Measurements from ENCODE around the gene FAM184B. TPM values are rescaled to one million over a fixed set of nuclear protein-coding genes. Genes with fewer than 3 reads are reported as not detected.

The FAM184B gene
- total RNA-seq, 1 donor, result not detected

DNA sequence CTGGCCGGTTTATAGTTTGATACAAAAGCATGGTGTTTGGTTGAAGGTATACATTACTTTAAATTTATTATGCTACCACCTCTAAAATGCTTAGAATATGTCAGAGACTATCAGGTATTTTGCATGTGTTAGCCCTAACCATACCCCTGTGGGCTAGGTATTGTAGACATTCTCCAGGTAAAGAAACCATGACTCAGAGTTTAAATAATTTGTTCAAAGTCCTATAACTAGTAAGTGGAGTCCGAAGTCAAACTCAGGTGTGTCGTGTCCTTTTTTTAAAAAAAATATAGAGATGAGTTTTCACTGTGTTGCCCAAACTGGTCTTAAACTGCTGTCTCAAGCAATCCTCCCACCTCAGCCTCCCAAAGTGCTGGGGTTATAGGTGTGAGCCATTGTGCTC is 192.1 kb downstream of the FAM184B start:
- Histone ChIP-seq H3K4me3 (ENCODE audit: insufficient read depth, low read length) (no peak overlapping the region), H3K27me3 (ENCODE audit: insufficient read depth, low read length) (no peaks in the 10 kb centered on the region), H2AFZ (ENCODE audit: low read length) (no peak overlapping the region), H3K27ac (ENCODE audit: low read depth, low read length) (no peak overlapping the region), H3K36me3 (ENCODE audit: insufficient read depth, low read length) (peaks cover 46% of the 10 kb centered on the region), H3K9me3 (ENCODE audit: low read depth, low read length) (no peaks in the 10 kb centered on the region), H3K4me1 (ENCODE audit: insufficient read depth, low read length) (no peaks in the 10 kb centered on the region), H3K79me2 (ENCODE audit: insufficient read depth, low read length) (no peaks in the 10 kb centered on the region), H3K4me2 (ENCODE audit: insufficient read depth, low read length) (no peak overlapping the region), H4K20me1 (ENCODE audit: insufficient read depth, low read length) (no peaks in the 10 kb centered on the region)
- no peak for DNase-seq (ENCODE audit: insufficient read length, low spot score, missing footprints)
- TF ChIP-seq, protein P1, sequence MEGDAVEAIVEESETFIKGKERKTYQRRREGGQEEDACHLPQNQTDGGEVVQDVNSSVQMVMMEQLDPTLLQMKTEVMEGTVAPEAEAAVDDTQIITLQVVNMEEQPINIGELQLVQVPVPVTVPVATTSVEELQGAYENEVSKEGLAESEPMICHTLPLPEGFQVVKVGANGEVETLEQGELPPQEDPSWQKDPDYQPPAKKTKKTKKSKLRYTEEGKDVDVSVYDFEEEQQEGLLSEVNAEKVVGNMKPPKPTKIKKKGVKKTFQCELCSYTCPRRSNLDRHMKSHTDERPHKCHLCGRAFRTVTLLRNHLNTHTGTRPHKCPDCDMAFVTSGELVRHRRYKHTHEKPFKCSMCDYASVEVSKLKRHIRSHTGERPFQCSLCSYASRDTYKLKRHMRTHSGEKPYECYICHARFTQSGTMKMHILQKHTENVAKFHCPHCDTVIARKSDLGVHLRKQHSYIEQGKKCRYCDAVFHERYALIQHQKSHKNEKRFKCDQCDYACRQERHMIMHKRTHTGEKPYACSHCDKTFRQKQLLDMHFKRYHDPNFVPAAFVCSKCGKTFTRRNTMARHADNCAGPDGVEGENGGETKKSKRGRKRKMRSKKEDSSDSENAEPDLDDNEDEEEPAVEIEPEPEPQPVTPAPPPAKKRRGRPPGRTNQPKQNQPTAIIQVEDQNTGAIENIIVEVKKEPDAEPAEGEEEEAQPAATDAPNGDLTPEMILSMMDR (IDR thresholded peaks at IDR 0.05; ENCODE audit: extremely low read depth, low read depth, low read length), result no peak

DNA sequence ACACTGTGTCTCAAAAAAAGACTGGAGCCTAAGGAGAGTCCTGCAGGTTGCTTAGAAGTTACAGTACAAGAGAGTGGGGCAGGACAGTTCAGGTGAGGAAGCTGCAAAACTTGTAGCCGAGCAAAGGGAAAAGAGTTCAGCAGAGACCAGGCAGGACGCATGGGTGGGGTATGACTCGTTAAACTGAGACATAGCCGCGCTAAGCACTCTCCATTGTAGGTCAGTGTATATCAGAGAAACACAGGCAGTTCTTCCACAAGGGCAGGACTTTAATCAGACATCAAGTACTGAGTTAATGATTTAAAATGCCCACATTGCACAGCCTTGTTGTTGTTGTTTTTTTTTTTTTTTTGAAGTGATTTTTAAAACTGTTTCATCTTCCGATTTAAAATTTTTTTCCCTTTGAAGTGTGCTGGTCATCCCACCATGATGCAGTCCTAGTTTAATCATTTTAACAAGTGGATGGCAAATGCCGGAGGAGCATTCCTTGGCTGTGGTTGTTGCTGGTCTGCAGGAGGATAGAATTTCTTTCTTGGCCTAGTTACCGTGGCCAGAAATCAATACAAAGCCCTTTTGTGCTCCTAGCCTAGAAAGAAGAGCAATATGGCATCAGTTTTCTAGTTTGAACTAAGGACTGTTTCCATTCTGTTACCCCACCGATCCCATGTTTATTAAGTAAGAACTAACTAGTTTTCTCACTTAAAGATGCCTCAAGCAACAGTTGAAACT is 194.2 kb downstream of the FAM184B start:
- no peaks in the 10 kb centered on the region for H3K9me3 ChIP-seq (ENCODE audit: low read depth, low read length)
- no peak for DNase-seq (ENCODE audit: insufficient read length, low spot score, missing footprints)
- no peak overlapping the region for H3K27ac ChIP-seq (ENCODE audit: low read depth, low read length)
- H3K4me2 ChIP-seq (ENCODE audit: insufficient read depth, low read length), result no peak overlapping the region
- no peaks in the 10 kb centered on the region for H3K79me2 ChIP-seq (ENCODE audit: insufficient read depth, low read length)
- H3K27me3 ChIP-seq (ENCODE audit: insufficient read depth, low read length), result no peaks in the 10 kb centered on the region
- H3K4me3 ChIP-seq (ENCODE audit: insufficient read depth, low read length), result no peak overlapping the region
- H3K36me3 ChIP-seq (ENCODE audit: insufficient read depth, low read length), result peaks cover 66% of the 10 kb centered on the region
- no peak overlapping the region for H2AFZ ChIP-seq (ENCODE audit: low read length)
- TF ChIP-seq, protein P1 (IDR thresholded peaks at IDR 0.05; ENCODE audit: extremely low read depth, low read depth, low read length), result no peak
- no peaks in the 10 kb centered on the region for H3K4me1 ChIP-seq (ENCODE audit: insufficient read depth, low read length)
- no peaks in the 10 kb centered on the region for H4K20me1 ChIP-seq (ENCODE audit: insufficient read depth, low read length)

DNA sequence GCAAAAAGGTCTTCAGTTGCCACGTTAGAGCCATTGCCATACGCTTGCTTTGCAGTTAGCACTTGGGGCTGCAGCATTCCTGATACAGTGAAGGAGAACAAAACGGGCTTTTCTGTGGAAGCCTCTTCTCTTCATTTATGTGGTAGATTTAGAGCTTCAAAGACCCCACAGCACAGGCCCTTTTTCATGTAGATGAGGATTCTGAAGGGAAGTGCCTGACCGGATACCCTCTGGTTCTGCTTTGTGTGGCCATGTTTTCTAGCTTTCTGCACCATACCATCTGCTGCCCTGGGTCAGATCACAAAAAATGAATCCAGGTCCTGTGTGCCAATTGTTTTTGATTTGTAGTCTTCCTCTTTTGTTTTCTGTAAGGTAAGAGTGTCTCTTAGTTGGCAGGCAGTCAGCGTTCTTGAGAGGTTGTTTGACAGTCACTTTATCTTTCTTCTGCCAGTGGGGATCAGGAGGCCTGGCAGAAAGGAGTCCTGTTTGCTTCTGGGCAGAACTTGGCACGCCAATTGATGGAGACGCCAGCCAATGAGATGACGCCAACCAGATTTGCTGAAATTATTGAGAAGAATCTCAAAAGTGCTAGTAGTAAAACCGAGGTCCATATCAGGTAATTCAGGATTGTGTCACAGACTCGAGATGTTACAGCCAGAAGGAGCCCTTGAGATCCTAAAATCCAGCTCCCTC is 196.8 kb downstream of the FAM184B start:
- Histone ChIP-seq H3K27ac (ENCODE audit: low read depth, low read length) (no peak overlapping the region), H3K36me3 (ENCODE audit: insufficient read depth, low read length) (peaks cover 70% of the 10 kb centered on the region), H3K4me3 (ENCODE audit: insufficient read depth, low read length) (no peak overlapping the region), H3K4me1 (ENCODE audit: insufficient read depth, low read length) (peaks cover 12% of the 10 kb centered on the region), H3K79me2 (ENCODE audit: insufficient read depth, low read length) (no peaks in the 10 kb centered on the region), H4K20me1 (ENCODE audit: insufficient read depth, low read length) (no peaks in the 10 kb centered on the region), H3K27me3 (ENCODE audit: insufficient read depth, low read length) (no peaks in the 10 kb centered on the region), H3K4me2 (ENCODE audit: insufficient read depth, low read length) (no peak overlapping the region), H2AFZ (ENCODE audit: low read length) (no peak overlapping the region), H3K9me3 (ENCODE audit: low read depth, low read length) (no peaks in the 10 kb centered on the region)
- no peak for DNase-seq (ENCODE audit: insufficient read length, low spot score, missing footprints)
- TF ChIP-seq, protein P1 (IDR thresholded peaks at IDR 0.05; ENCODE audit: extremely low read depth, low read depth, low read length), result no peak

DNA sequence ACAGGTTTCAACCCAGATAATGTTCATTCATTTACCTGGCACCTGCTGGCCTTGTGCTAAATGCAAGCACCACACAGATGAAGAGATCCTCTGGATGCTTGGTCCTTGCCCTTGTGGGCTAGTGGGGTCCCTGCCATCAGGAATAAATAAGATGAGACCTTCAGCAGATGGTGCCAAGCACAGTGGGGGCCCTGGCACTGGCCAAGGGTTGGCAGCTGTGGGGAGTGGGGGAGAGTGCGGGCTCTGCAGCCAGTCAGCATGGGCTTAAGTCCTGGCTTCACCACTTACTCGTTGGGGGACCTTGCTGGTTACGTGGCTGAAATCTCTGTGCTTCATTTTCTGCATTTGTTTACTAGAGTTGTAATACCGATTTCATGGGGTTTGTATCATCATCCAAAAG is 197.5 kb downstream of the FAM184B start:
- no peak overlapping the region for H2AFZ ChIP-seq (ENCODE audit: low read length)
- no peak for DNase-seq (ENCODE audit: insufficient read length, low spot score, missing footprints)
- H3K27me3 ChIP-seq (ENCODE audit: insufficient read depth, low read length), result no peaks in the 10 kb centered on the region
- H3K9me3 ChIP-seq (ENCODE audit: low read depth, low read length), result no peaks in the 10 kb centered on the region
- TF ChIP-seq, protein P1 (IDR thresholded peaks at IDR 0.05; ENCODE audit: extremely low read depth, low read depth, low read length), result no peak
- H3K36me3 ChIP-seq (ENCODE audit: insufficient read depth, low read length), result peaks cover 64% of the 10 kb centered on the region
- no peak overlapping the region for H3K4me3 ChIP-seq (ENCODE audit: insufficient read depth, low read length)
- peaks cover 12% of the 10 kb centered on the region for H3K4me1 ChIP-seq (ENCODE audit: insufficient read depth, low read length)
- no peak overlapping the region for H3K27ac ChIP-seq (ENCODE audit: low read depth, low read length)
- peaks cover 5% of the 10 kb centered on the region for H4K20me1 ChIP-seq (ENCODE audit: insufficient read depth, low read length)
- H3K79me2 ChIP-seq (ENCODE audit: insufficient read depth, low read length), result peaks cover 6% of the 10 kb centered on the region
- no peak overlapping the region for H3K4me2 ChIP-seq (ENCODE audit: insufficient read depth, low read length)

Measured in osteoblast (primary cell).